ENCODE results near the gene KCNQ5. TPM values are rescaled to one million over a fixed set of nuclear protein-coding genes. Genes with fewer than 3 reads are reported as not detected.

The KCNQ5 gene
- total and polyA plus RNA-seq, 2 of the 8 experiments (the other 6 are each of a cell fraction or from before 2014, with no cell fraction given) = 0.83 to 1.2 TPM

DNA sequence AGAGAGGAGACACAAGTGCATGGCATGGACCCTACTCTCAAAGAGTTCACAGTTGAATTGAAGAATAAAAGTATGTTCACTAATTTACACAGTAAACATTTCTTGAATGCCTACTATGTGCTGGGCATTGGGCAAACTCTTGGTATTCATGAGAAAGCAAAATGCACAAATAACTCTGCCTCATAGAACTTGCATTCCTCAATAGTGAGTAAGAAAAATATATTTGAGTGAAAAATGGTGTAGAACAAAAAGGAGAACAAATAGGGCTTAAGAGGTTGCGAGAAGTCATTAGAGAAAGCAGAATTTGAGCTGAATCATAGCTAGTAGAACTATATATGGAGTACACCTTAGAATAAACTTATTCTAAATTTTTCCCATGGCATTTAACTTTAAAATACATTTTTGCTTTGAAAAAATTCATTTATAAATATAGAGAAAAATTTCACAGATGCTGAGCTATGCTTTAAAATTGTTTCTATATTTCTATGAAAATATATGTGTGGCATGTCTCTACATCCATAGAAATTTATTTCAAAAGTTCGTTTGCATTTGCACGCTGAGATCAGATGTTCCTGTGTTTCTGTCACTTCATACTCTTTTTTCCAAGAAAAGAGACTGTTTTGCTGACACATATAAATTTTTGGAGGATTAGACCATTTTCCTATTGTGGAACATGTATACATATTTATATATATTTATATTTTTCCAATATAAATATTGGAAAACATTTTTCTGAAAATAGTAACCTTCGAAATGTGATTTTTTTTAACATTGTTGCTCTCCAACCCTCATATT is 236.1 kb downstream of the KCNQ5 start (continued):
- no peak for TF ChIP-seq HDAC6 (IDR thresholded peaks at IDR 0.05; ENCODE audit: low read depth, low read length)

Measured in H1 (cell line).